ENCODE data around the gene ADAMTS9.

DNA sequence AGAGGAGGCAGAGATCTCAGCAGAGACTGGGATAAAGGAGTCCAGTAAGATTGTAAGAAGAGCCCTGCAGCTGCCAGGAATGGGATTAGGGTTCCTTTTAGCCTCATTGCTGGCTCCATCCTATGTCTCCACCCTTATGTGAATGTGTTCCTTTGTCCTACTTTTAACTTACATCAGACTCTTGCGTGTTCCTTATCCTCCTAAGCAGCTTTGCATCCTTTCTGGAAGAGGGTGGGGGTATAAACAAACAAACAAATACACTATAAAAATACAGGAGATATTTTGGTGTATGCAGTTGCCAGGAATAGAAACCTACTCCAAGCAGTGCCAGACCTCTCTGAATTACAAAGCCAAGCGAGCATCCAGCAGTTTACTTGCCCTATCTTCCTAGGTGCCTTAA, 194.7 kb downstream of the ADAMTS9 start:
- TF ChIP-seq, protein P1, sequence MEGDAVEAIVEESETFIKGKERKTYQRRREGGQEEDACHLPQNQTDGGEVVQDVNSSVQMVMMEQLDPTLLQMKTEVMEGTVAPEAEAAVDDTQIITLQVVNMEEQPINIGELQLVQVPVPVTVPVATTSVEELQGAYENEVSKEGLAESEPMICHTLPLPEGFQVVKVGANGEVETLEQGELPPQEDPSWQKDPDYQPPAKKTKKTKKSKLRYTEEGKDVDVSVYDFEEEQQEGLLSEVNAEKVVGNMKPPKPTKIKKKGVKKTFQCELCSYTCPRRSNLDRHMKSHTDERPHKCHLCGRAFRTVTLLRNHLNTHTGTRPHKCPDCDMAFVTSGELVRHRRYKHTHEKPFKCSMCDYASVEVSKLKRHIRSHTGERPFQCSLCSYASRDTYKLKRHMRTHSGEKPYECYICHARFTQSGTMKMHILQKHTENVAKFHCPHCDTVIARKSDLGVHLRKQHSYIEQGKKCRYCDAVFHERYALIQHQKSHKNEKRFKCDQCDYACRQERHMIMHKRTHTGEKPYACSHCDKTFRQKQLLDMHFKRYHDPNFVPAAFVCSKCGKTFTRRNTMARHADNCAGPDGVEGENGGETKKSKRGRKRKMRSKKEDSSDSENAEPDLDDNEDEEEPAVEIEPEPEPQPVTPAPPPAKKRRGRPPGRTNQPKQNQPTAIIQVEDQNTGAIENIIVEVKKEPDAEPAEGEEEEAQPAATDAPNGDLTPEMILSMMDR (IDR thresholded peaks at IDR 0.05): no peak
- TF ChIP-seq POLR2AphosphoS5 (IDR thresholded peaks at IDR 0.05) (no peak), POLR2A (IDR thresholded peaks at IDR 0.05) (no peak), EP300 (IDR thresholded peaks at IDR 0.05) (peak in 2 of 4 donors; percentile 57 to 70)

Data from upper lobe of left lung (tissue), 4 donors.